OCI-LY7 (cell line): ENCODE measurements around the gene FNBP1. TPM values are rescaled to one million over a fixed set of nuclear protein-coding genes. Genes with fewer than 3 reads are reported as not detected.
"Not testable (repeated sequence)": the region's sequence is repeated elsewhere in the genome, so short reads cannot be mapped to it uniquely, and the experiment has no call there.

Source experiments
- BruUV-seq: library from RNA; stranded (reverse); fragments of 400-500 nt; replicated peaks from 2 replicates; lab custom pipeline; 2021; lab: Mats Ljungman, UMichigan
- CTCF ChIA-PET: fragments of 300-600 bp; sonication (Branson Sonifier 250); formaldehyde crosslinking; loops from one replicate; lab custom pipeline; 2022; ENCODE audit warnings: antibody characterized with exemption; ENCODE audit not compliant: unreplicated experiment; lab: Charles Lee
- POLR2A ChIA-PET: fragments of 300-600 bp; sonication (Branson Sonifier 250); formaldehyde crosslinking; loops from one replicate; lab custom pipeline; 2022; ENCODE audit warnings: antibody characterized with exemption; lab: Charles Lee
- DNase-seq: peaks from one replicate; pipeline ENCODE4 v3.0.0-alpha.2; 2015; ENCODE audit warnings: low spot score
- H2AFZ ChIP-seq: fragments of 200-600 bp; sonication (generic), shearing (Covaris generic); 2 replicates; pipeline ENCODE4 v1.6.1; 2014; ENCODE audit warnings: mild to moderate bottlenecking, antibody characterized with exemption, low read length, moderate library complexity
- H3K27ac ChIP-seq: fragments of 200-600 bp; sonication (generic); 2 replicates; pipeline ENCODE4 v1.5.1; 2014; ENCODE audit warnings: mixed run types, low read depth, mild to moderate bottlenecking, moderate library complexity, low read length, inconsistent platforms; ENCODE audit not compliant: poor library complexity, severe bottlenecking
- H3K36me3 ChIP-seq: fragments of 200-600 bp; sonication (generic); 2 replicates; pipeline ENCODE4 v1.6.1; 2014; ENCODE audit warnings: mild to moderate bottlenecking, antibody characterized with exemption, low read length, moderate library complexity, mixed read lengths; ENCODE audit not compliant: insufficient read depth
- H3K4me1 ChIP-seq: fragments of 200-600 bp; sonication (generic); 2 replicates; pipeline ENCODE4 v1.5.1; 2014; ENCODE audit warnings: mild to moderate bottlenecking, low read length; ENCODE audit not compliant: insufficient read depth, poor library complexity, severe bottlenecking
- H3K4me2 ChIP-seq: fragments of 200-600 bp; sonication (generic); 2 replicates; pipeline ENCODE4 v1.6.1; 2014; ENCODE audit warnings: mild to moderate bottlenecking, low read length
- H3K4me3 ChIP-seq: fragments of 200-600 bp; sonication (generic); 2 replicates; pipeline ENCODE4 v1.5.1; 2014; ENCODE audit warnings: mild to moderate bottlenecking, low read depth, low read length; ENCODE audit not compliant: poor library complexity, severe bottlenecking
- H3K79me2 ChIP-seq: fragments of 200-600 bp; sonication (generic); 2 replicates; pipeline ENCODE4 v1.6.1; 2016; ENCODE audit warnings: low read depth, mild to moderate bottlenecking, low read length, moderate library complexity, mixed read lengths; ENCODE audit not compliant: insufficient read depth
- H3K9me2 ChIP-seq: fragments of 200-600 bp; sonication (generic); 2 replicates; pipeline ENCODE4 v1.6.1; 2016; ENCODE audit warnings: mild to moderate bottlenecking, low read length, mixed read lengths; ENCODE audit not compliant: insufficient read depth
- H3K9me3 ChIP-seq: fragments of 200-600 bp; sonication (generic); 2 replicates; pipeline ENCODE4 v1.6.1; 2014; ENCODE audit warnings: mild to moderate bottlenecking, mixed run types, low read length, mixed read lengths
- H4K20me1 ChIP-seq: fragments of 200-600 bp; sonication (generic); 2 replicates; pipeline ENCODE4 v1.6.1; 2014; ENCODE audit warnings: mild to moderate bottlenecking, antibody characterized with exemption, low read length, moderate library complexity, mixed read lengths; ENCODE audit not compliant: insufficient read depth
- CTCF ChIP-seq: fragments of 200-600 bp; sonication (generic); conservative IDR thresholded peaks from 2 replicates; pipeline ENCODE4 v1.5.1; 2014; ENCODE audit warnings: mild to moderate bottlenecking, antibody characterized with exemption, low read length, moderate library complexity, mixed read lengths
- EZH2phosphoT487 ChIP-seq: fragments of 200-600 bp; sonication (generic); IDR thresholded peaks from 2 replicates; pipeline ENCODE4 v1.6.1; 2018; ENCODE audit warnings: low read depth, borderline replicate concordance, mild to moderate bottlenecking, mixed run types, antibody characterized with exemption, low read length, moderate library complexity, mixed read lengths
- intact Hi-C: fragments of 100-400 bp; cut with micrococcal nuclease; formaldehyde crosslinking; loops from one replicate; pipeline ENCODE4 v1.10.0; 2022; ENCODE audit not compliant: unreplicated experiment
- total RNA-seq, 2 experiments: library from RNA; depleted of rRNA in 1 of 2; stranded (reverse); fragments of >200 nt in 1 of 2; shearing (Covaris generic) in 1 of 2; gene quantifications; 2 replicates each; pipeline ENCODE4 v1.2.3, GENCODE V29; 2014 to 2022

Gene FNBP1
- total RNA-seq, 2 experiments from 2014 or later = 93.3 to 164 TPM

DNA sequence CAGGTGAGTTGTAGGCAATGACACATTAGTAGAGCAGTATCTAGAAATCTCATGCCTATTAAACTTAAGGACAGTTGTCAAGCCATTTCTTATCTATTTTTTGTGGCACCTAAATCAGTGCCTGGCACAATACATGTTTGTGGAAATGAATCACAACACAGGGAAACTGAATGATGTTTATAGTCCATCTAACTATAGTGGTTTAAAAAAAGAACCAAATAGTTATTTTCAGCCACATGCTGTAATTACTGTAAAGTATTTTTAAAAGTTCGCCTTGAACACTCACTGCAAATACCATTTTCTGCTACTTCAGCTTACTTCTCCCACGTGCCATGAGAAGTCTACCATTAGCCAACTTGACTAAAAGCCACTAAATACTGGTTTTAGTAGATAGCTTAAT is 21.9 kb downstream of the FNBP1 start:
- BruUV-seq = no TSS peak
- Histone ChIP-seq H3K4me3 (no peak overlapping the region), H2AFZ (no peak overlapping the region), H3K9me3 (peaks cover 2% of the 10 kb centered on the region; the same call in 1 of the 2 replicates), H3K9me2 (no peaks in the 10 kb centered on the region), H4K20me1 (peaks cover 10% of the 10 kb centered on the region; the same call in 1 of the 2 replicates), H3K27ac (peak overlapping the region; percentile 28), H3K36me3 (peaks cover 43% of the 10 kb centered on the region), H3K79me2 (peaks cover 100% of the 10 kb centered on the region), H3K4me2 (peak overlapping the region; percentile 28; the same call in 1 of the 2 replicates), H3K4me1 (peaks cover 86% of the 10 kb centered on the region)
- ChIA-PET POLR2A (interaction anchor here (0.7 to 3.0 kb wide), 4 partner anchors 12 to 27 kb away, joined by 3 to 11 read pairs (median 3); no protein-coding TSS in a partner anchor), CTCF (no interaction called here)
- DNase-seq = no peak
- intact Hi-C loops = no loop called here
- no peak for TF ChIP-seq EZH2phosphoT487
- no peak for TF ChIP-seq CTCF

- DNase-seq = no peak
- Histone ChIP-seq H4K20me1 (peaks cover 10% of the 10 kb centered on the region; the same call in 1 of the 2 replicates), H3K79me2 (peaks cover 100% of the 10 kb centered on the region), H3K36me3 (peaks cover 48% of the 10 kb centered on the region), H3K9me3 (peaks cover 3% of the 10 kb centered on the region; the same call in 1 of the 2 replicates), H3K9me2 (no peaks in the 10 kb centered on the region), H3K4me3 (no peak overlapping the region), H3K4me2 (no peak overlapping the region), H2AFZ (no peak overlapping the region), H3K4me1 (peaks cover 81% of the 10 kb centered on the region), H3K27ac (peak overlapping the region; percentile 28)
- CTCF ChIA-PET = no interaction called here
- no TSS peak for BruUV-seq
- intact Hi-C loops = no loop called here
- TF ChIP-seq EZH2phosphoT487 (no peak), CTCF (no peak)
- POLR2A ChIA-PET = interaction anchor here (0.7 to 0.9 kb wide), 5 partner anchors 8 to 27 kb away, joined by 3 to 4 read pairs (median 3); no protein-coding TSS in a partner anchor
Measured at GRCh38 chr9:130020618-130021017, 22.4 kb downstream of the FNBP1 start.

GRCh38 chr9:130018265-130018664 is 24.7 kb downstream of the FNBP1 start:
- intact Hi-C loops = no loop called here
- ChIA-PET CTCF (no interaction called here), POLR2A (interaction anchor here (0.6 to 1.1 kb wide), 5 partner anchors 19 to 169 kb away, joined by 3 to 4 read pairs (median 3); no protein-coding TSS in a partner anchor)
- H3K36me3 ChIP-seq = peaks cover 66% of the 10 kb centered on the region
- H3K9me2 ChIP-seq = no peaks in the 10 kb centered on the region
- no peak for DNase-seq
- H4K20me1 ChIP-seq = peaks cover 5% of the 10 kb centered on the region; the same call in 1 of the 2 replicates
- peak overlapping the region; percentile 11 for H3K27ac ChIP-seq
- no peak overlapping the region for H3K4me2 ChIP-seq
- peaks cover 100% of the 10 kb centered on the region for H3K79me2 ChIP-seq
- no peak overlapping the region for H2AFZ ChIP-seq
- TF ChIP-seq CTCF (no peak), EZH2phosphoT487 (no peak)
- peaks cover 58% of the 10 kb centered on the region for H3K4me1 ChIP-seq
- H3K9me3 ChIP-seq = peaks cover 9% of the 10 kb centered on the region; the same call in 1 of the 2 replicates
- no peak overlapping the region for H3K4me3 ChIP-seq
- no TSS peak for BruUV-seq

DNA sequence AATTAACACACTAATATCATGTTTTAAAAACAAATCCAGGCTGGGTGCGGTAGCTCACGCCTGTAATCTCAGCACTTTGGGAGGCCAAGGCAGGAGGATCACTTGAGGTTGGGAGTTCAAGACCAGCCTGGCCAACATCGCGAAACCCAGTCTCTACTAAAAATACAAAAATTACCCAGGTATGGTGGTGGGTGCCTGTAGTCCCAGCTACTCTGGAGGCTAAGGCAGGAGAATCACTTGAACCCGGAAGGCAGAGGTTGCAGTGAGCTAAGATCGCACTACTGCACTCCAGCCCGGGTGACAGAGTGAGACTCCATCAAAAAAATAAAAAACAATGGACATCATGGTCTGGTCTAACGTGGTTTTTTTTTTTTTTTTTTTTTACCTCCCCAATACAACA is 25.5 kb downstream of the FNBP1 start:
- H3K36me3 ChIP-seq = peaks cover 74% of the 10 kb centered on the region
- POLR2A ChIA-PET = interaction anchor here (0.7 to 1.2 kb wide), 7 partner anchors 9 to 27 kb away, joined by 3 to 9 read pairs (median 5); no protein-coding TSS in a partner anchor
- H2AFZ ChIP-seq, BruUV-seq, H4K20me1 ChIP-seq, H3K9me3 ChIP-seq, H3K9me2 ChIP-seq, H3K4me2 ChIP-seq, H3K4me3 ChIP-seq, intact Hi-C loops, H3K27ac ChIP-seq, CTCF ChIA-PET, DNase-seq: not testable (repeated sequence)
- H3K4me1 ChIP-seq = peaks cover 50% of the 10 kb centered on the region
- H3K79me2 ChIP-seq = peaks cover 100% of the 10 kb centered on the region
